A549 treated with Mapracorat at 1 μM for 4 hours (cell line): ENCODE results near the gene ARIH2. TPM values are rescaled to one million over a fixed set of nuclear protein-coding genes. Genes with fewer than 3 reads are reported as not detected.

Source experiments
- total RNA-seq: library from RNA; stranded (reverse); fragments of 200-300 nt; extraction: Qiagen RNA extraction; gene quantifications from 5 replicates; pipeline ENCODE4 v1.2.3, GENCODE V29; 2022

The ARIH2 gene
- total RNA-seq = 53.1 to 63.5 TPM (median 57.3 TPM) in 5 replicates

GRCh38 chr3:48918388-48919214 lies at the start of gene ARIH2:
ARIH2 (plus strand) TSS chr3:48918842; CDS start chr3:48927559, 8,717 bp downstream.

GRCh38 chr3:48898383-48899234 lies 20.0 kb upstream of the ARIH2 start, which contains the start of gene SLC25A20:
SLC25A20 (minus strand) TSS chr3:48898882; CDS start chr3:48898794, 88 bp downstream.

GRCh38 chr3:48989796-48990635 lies 71.4 kb downstream of the ARIH2 start, which contains the start of gene P4HTM:
P4HTM (plus strand) TSS chr3:48990241; CDS start chr3:48990257, 16 bp downstream.

GRCh38 chr3:49007068-49007770 lies 88.6 kb downstream of the ARIH2 start, which contains the start of gene WDR6:
WDR6 (plus strand) TSS chr3:49007391; CDS start chr3:49007432, 41 bp downstream.

GRCh38 chr3:49017971-49018706 lies 99.5 kb downstream of the ARIH2 start, which contains the start of gene DALRD3:
DALRD3 (minus strand) TSS chr3:49018580; CDS start chr3:49018564, 16 bp downstream.

GRCh38 chr3:49021813-49022687 lies 103.4 kb downstream of the ARIH2 start, which contains the start of gene NDUFAF3:
NDUFAF3 (plus strand) TSS chr3:49022121; CDS start chr3:49022145, 24 bp downstream.

GRCh38 chr3:49028673-49029562 lies 110.3 kb downstream of the ARIH2 start, which contains the start of gene IMPDH2:
IMPDH2 (minus strand) TSS chr3:49029398; CDS start chr3:49029350, 48 bp downstream.

Other genes starting within 250 kb of the ARIH2 start
- gene NCKIPSD, start 232.9 kb upstream of the ARIH2 start, total RNA-seq = 7.4 to 10.4 TPM (median 9.3 TPM) in 5 replicates
- gene IP6K2, start 201.6 kb upstream of the ARIH2 start, total RNA-seq = 49.9 to 55.1 TPM (median 50.8 TPM) in 5 replicates
- 15.5 to 21.0 TPM (median 18.0 TPM) in 5 replicates for gene PRKAR2A, start 71.0 kb upstream of the ARIH2 start, total RNA-seq
- 10.0 to 12.2 TPM (median 10.6 TPM) in 5 replicates for gene SLC25A20, start 20.0 kb upstream of the ARIH2 start, total RNA-seq
- gene P4HTM, start 71.4 kb downstream of the ARIH2 start, total RNA-seq = 12.7 to 19.4 TPM (median 18.5 TPM) in 5 replicates
- 56.1 to 78.2 TPM (median 75.6 TPM) in 5 replicates for gene WDR6, start 88.5 kb downstream of the ARIH2 start, total RNA-seq
- gene DALRD3, start 99.7 kb downstream of the ARIH2 start, total RNA-seq = 19.6 to 25.4 TPM (median 24.4 TPM) in 5 replicates
- gene NDUFAF3, start 103.3 kb downstream of the ARIH2 start, total RNA-seq = 61.9 to 93.9 TPM (median 86.0 TPM) in 5 replicates
- 151 to 161 TPM (median 154 TPM) in 5 replicates for gene IMPDH2, start 110.6 kb downstream of the ARIH2 start, total RNA-seq
- 37.1 to 40.0 TPM (median 38.9 TPM) in 5 replicates for gene QRICH1, start 175.2 kb downstream of the ARIH2 start, total RNA-seq
- 121 to 151 TPM (median 137 TPM) in 5 replicates for gene QARS1, start 185.9 kb downstream of the ARIH2 start, total RNA-seq
- 17.2 to 23.8 TPM (median 23.3 TPM) in 5 replicates for gene USP19, start 202.0 kb downstream of the ARIH2 start, total RNA-seq
- gene LAMB2, start 214.2 kb downstream of the ARIH2 start, total RNA-seq = 82.0 to 115 TPM (median 113 TPM) in 5 replicates
- gene CCDC71, start 247.5 kb downstream of the ARIH2 start, total RNA-seq = 12.1 to 15.3 TPM (median 12.2 TPM) in 5 replicates